Measurements from ENCODE around the gene USP37.

DNA sequence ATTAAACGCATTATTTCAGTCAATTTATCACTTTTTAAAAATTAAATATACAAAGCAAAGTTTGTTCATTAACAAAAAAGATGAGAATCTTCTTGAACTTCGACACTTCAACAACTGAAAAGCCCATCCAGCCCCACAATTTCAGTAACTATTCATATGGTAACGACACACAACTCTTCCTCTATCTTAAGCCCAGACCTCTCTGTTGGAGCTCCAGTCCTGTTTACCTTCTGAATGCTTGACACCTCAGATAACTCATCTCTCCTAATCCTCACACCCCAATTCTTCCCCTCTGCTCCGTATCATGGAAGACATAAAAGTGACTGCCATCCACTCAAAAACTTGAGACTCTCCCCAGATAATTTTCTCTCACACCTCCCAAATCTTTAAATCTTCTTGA lies 12.6 kb downstream of the USP37 start:
- TF ChIP-seq, protein P1, sequence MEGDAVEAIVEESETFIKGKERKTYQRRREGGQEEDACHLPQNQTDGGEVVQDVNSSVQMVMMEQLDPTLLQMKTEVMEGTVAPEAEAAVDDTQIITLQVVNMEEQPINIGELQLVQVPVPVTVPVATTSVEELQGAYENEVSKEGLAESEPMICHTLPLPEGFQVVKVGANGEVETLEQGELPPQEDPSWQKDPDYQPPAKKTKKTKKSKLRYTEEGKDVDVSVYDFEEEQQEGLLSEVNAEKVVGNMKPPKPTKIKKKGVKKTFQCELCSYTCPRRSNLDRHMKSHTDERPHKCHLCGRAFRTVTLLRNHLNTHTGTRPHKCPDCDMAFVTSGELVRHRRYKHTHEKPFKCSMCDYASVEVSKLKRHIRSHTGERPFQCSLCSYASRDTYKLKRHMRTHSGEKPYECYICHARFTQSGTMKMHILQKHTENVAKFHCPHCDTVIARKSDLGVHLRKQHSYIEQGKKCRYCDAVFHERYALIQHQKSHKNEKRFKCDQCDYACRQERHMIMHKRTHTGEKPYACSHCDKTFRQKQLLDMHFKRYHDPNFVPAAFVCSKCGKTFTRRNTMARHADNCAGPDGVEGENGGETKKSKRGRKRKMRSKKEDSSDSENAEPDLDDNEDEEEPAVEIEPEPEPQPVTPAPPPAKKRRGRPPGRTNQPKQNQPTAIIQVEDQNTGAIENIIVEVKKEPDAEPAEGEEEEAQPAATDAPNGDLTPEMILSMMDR (IDR thresholded peaks at IDR 0.05; ENCODE audit: borderline replicate concordance, extremely low read depth, low read length, poor library complexity, severe bottlenecking), result no peak
- no peak for TF ChIP-seq EZH2 (IDR thresholded peaks at IDR 0.05; ENCODE audit: borderline replicate concordance, low read depth, low read length, severe bottlenecking)

Measured in DND-41 (cell line).